H1 (cell line): ENCODE measurements around the gene FAM193A. TPM values are rescaled to one million over a fixed set of nuclear protein-coding genes. Genes with fewer than 3 reads are reported as not detected.

Source experiments
- CHD1 ChIP-seq: IDR thresholded peaks from 2 replicates; pipeline ENCODE4 v1.6.1; 2012; ENCODE audit warnings: low read depth, low read length, improper control_type of control experiment
- EZH2 ChIP-seq: fragments of 200-600 bp; sonication (generic); IDR thresholded peaks from 2 replicates; pipeline ENCODE4 v1.7.1; 2012; ENCODE audit warnings: low read depth, mild to moderate bottlenecking, moderate library complexity, low read length, inconsistent platforms; ENCODE audit not compliant: severe bottlenecking
- JUND ChIP-seq: IDR thresholded peaks from 2 replicates; pipeline ENCODE4 v1.6.1; 2011; ENCODE audit warnings: mild to moderate bottlenecking, improper control_type of control experiment, low read length
- SRF ChIP-seq: IDR thresholded peaks from 2 replicates; pipeline ENCODE4 v1.6.1; 2011; ENCODE audit warnings: mild to moderate bottlenecking, low read depth, low read length, moderate library complexity
- TAF1 ChIP-seq: IDR thresholded peaks from 2 replicates; pipeline ENCODE4 v1.6.1; 2011; ENCODE audit warnings: mild to moderate bottlenecking, low read depth, low read length
- polyA plus RNA-seq, 7 experiments: library from polyadenylated mRNA; depleted of rRNA in 3 of 7; stranded (reverse) in 5 of 7; unstranded in 2 of 7; fragments of >200 nt in 5 of 7; fragments of 200-250 nt in 2 of 7; gene quantifications; 1 replicate in 5 of 7; 2 replicates in 1 of 7; 4 replicates in 1 of 7; pipeline versions ENCODE4 v1.2.1 to v1.2.3, GENCODE V29; 2011 to 2013; ENCODE audit warnings: missing spikeins in 2 of 7, mixed read lengths in 2 of 7
- total RNA-seq: library from RNA; stranded (reverse); fragmentation: NEBNext Ultra II Directional; extraction: Animal tissue kit (Norgen Biotek cat#: 25700); gene quantifications from 2 replicates; pipeline ENCODE4 v1.2.1, GENCODE V29; 2021

FAM193A gene
- total and polyA plus RNA-seq, 2 of the 8 experiments (the other 6 are each of a cell fraction or from before 2014, with no cell fraction given) = 8.7 to 26.2 TPM

- TF ChIP-seq CHD1 (no peak), EZH2 (no peak), TAF1 (no peak), JUND (no peak), SRF (no peak)
Observed at GRCh38 chr4:2754848-2755819, 218.7 kb downstream of the FAM193A start (continued).
